22Rv1 (cell line): ENCODE data around the gene PRMT2.
"Not testable (repeated sequence)": the region's sequence is repeated elsewhere in the genome, so short reads cannot be mapped to it uniquely, and the experiment has no call there.

ENCODE experiments used
- CTCF ChIP-seq: fragments of 450-650 bp; IDR thresholded peaks from 2 replicates; pipeline ENCODE4 v1.5.1; 2017; ENCODE audit warnings: mild to moderate bottlenecking
- ZFX ChIP-seq: fragments of 450-650 bp; IDR thresholded peaks from 2 replicates; pipeline ENCODE4 v1.6.1; 2017; ENCODE audit warnings: antibody characterized with exemption, borderline replicate concordance

- not testable (repeated sequence) for TF ChIP-seq CTCF, ZFX
These were observed 63.2 kb downstream of the PRMT2 start for GRCh38 chr21:46698652-46699051.
